OCI-LY1 (cell line): Measurements from ENCODE around the gene ABCF3.

Experiments used
- EZH2 ChIP-seq: fragments of 200-600 bp; sonication (generic), shearing (Covaris generic); IDR thresholded peaks from 2 replicates; pipeline ENCODE4 v1.8.0; 2017; ENCODE audit warnings: borderline replicate concordance, mixed run types, mild to moderate bottlenecking, antibody characterized with exemption, low read length, moderate library complexity, mixed read lengths
- TF ChIP-seq, protein P1 (sequence below): fragments of 200-600 bp; sonication (generic), shearing (Covaris generic); IDR thresholded peaks from 2 replicates; pipeline ENCODE4 v1.5.1; 2017; ENCODE audit warnings: mild to moderate bottlenecking, antibody characterized with exemption, low read length, moderate library complexity, mixed read lengths

DNA sequence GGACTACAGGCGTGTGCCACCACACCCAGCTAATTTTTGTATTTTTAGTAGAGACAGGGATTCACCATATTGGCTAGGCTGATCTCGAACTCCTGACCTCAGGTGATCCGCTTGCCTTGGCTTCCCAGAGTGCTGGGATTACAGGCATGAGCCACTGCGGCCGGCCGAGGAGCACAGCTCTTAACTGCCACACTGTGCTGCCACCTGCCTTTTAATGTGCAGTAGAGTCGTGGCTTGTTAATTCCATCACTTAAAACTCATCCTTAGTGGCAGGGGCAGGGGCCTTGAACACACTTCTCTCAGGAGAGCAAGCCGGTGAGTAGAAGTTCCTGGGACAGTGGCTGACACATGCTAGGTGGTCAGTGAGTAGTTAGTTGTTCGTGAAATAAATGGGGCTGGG, 12.5 kb downstream of the ABCF3 start:
- TF ChIP-seq, protein P1, sequence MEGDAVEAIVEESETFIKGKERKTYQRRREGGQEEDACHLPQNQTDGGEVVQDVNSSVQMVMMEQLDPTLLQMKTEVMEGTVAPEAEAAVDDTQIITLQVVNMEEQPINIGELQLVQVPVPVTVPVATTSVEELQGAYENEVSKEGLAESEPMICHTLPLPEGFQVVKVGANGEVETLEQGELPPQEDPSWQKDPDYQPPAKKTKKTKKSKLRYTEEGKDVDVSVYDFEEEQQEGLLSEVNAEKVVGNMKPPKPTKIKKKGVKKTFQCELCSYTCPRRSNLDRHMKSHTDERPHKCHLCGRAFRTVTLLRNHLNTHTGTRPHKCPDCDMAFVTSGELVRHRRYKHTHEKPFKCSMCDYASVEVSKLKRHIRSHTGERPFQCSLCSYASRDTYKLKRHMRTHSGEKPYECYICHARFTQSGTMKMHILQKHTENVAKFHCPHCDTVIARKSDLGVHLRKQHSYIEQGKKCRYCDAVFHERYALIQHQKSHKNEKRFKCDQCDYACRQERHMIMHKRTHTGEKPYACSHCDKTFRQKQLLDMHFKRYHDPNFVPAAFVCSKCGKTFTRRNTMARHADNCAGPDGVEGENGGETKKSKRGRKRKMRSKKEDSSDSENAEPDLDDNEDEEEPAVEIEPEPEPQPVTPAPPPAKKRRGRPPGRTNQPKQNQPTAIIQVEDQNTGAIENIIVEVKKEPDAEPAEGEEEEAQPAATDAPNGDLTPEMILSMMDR, result no peak
- no peak for TF ChIP-seq EZH2
